ENCODE results near the gene SFMBT2.
A peak's percentile ranks its signal among the peaks of the same experiment; 100 is the strongest.

SFMBT2 gene

GRCh38 chr10:7248585-7249164 lies 162.2 kb downstream of the SFMBT2 start:
- Mint-ChIP-seq H3K4me1 (peaks cover 10 to 17% of the 10 kb centered on the region in 2 donors), H3K27ac (no peak overlapping the region)
- DNase-seq: no peak

GRCh38 chr10:7248148-7248547 lies 162.7 kb downstream of the SFMBT2 start:
- Mint-ChIP-seq H3K9me3 (no peaks in the 10 kb centered on the region), H3K36me3 (peaks cover 38 to 63% of the 10 kb centered on the region in 2 donors), H3K27me3 (no peaks in the 10 kb centered on the region), H3K4me1 (peaks cover 11 to 21% of the 10 kb centered on the region in 2 donors), H3K27ac (no peak overlapping the region), H3K4me3 (no peak overlapping the region)
- no peak for ATAC-seq (replicated peaks)
- no peak for DNase-seq

More at GRCh38 chr10:7248585-7249164, 162.2 kb downstream of the SFMBT2 start:
- ATAC-seq (replicated peaks): no peak
- no peaks in the 10 kb centered on the region for H3K27me3 Mint-ChIP-seq
- no peak overlapping the region for H3K4me3 Mint-ChIP-seq
- H3K36me3 Mint-ChIP-seq: peaks cover 39 to 60% of the 10 kb centered on the region in 2 donors
- no peaks in the 10 kb centered on the region for H3K9me3 Mint-ChIP-seq

GRCh38 chr10:7245505-7245904 lies 165.3 kb downstream of the SFMBT2 start:
- Mint-ChIP-seq H3K27ac (no peak overlapping the region), H3K4me3 (no peak overlapping the region), H3K27me3 (no peaks in the 10 kb centered on the region), H3K36me3 (peaks cover 44 to 70% of the 10 kb centered on the region in 2 donors), H3K4me1 (peaks cover 13 to 28% of the 10 kb centered on the region in 2 donors), H3K9me3 (peaks cover 0 to 2% of the 10 kb centered on the region in 2 donors)
- no peak for DNase-seq
- ATAC-seq (replicated peaks): no peak

GRCh38 chr10:7243873-7244272 lies 167.0 kb downstream of the SFMBT2 start:
- peak overlapping the region; percentile 7 to 23 for H3K4me3 Mint-ChIP-seq
- no peaks in the 10 kb centered on the region for H3K27me3 Mint-ChIP-seq
- peaks cover 51 to 74% of the 10 kb centered on the region in 2 donors for H3K36me3 Mint-ChIP-seq
- DNase-seq (no peak), ATAC-seq (replicated peaks) (peak; percentile 86 to 88)
- peaks cover 22 to 42% of the 10 kb centered on the region in 2 donors for H3K4me1 Mint-ChIP-seq
- H3K27ac Mint-ChIP-seq: peak overlapping the region; percentile 44
- H3K9me3 Mint-ChIP-seq: peaks cover 0 to 2% of the 10 kb centered on the region in 2 donors

- peak overlapping the region; percentile 37 for H3K27ac Mint-ChIP-seq
- H3K4me1 Mint-ChIP-seq: peaks cover 22 to 42% of the 10 kb centered on the region in 2 donors
- peaks cover 48 to 74% of the 10 kb centered on the region in 2 donors for H3K36me3 Mint-ChIP-seq
- H3K4me3 Mint-ChIP-seq: no peak overlapping the region
- H3K9me3 Mint-ChIP-seq: peaks cover 0 to 2% of the 10 kb centered on the region in 2 donors
- DNase-seq (no peak), ATAC-seq (replicated peaks) (no peak)
- no peaks in the 10 kb centered on the region for H3K27me3 Mint-ChIP-seq
Measured at GRCh38 chr10:7243139-7243538, 167.7 kb downstream of the SFMBT2 start.

- peak; percentile 68 to 85 for ATAC-seq (replicated peaks)
- no peak overlapping the region for H3K27ac Mint-ChIP-seq
- no peak overlapping the region for H3K4me3 Mint-ChIP-seq
- peaks cover 27 to 48% of the 10 kb centered on the region in 2 donors for H3K4me1 Mint-ChIP-seq
- H3K9me3 Mint-ChIP-seq: peaks cover 0 to 5% of the 10 kb centered on the region in 2 donors
- H3K27me3 Mint-ChIP-seq: no peaks in the 10 kb centered on the region
- DNase-seq: no peak
- H3K36me3 Mint-ChIP-seq: peaks cover 61 to 82% of the 10 kb centered on the region in 2 donors
Measured at GRCh38 chr10:7239312-7239985, 171.4 kb downstream of the SFMBT2 start.

GRCh38 chr10:7235376-7235775 lies 175.5 kb downstream of the SFMBT2 start:
- peaks cover 60 to 74% of the 10 kb centered on the region in 2 donors for H3K36me3 Mint-ChIP-seq

GRCh38 chr10:7234109-7234508 lies 176.7 kb downstream of the SFMBT2 start:
- Mint-ChIP-seq H3K4me3 (no peak overlapping the region), H3K4me1 (peaks cover 7 to 18% of the 10 kb centered on the region in 2 donors), H3K36me3 (peaks cover 54 to 67% of the 10 kb centered on the region in 2 donors), H3K9me3 (peaks cover 0 to 3% of the 10 kb centered on the region in 2 donors), H3K27ac (peak overlapping the region; percentile 33), H3K27me3 (no peaks in the 10 kb centered on the region)
- ATAC-seq (replicated peaks) (no peak), DNase-seq (no peak)

More at GRCh38 chr10:7235376-7235775, 175.5 kb downstream of the SFMBT2 start:
- H3K9me3 Mint-ChIP-seq: peaks cover 0 to 3% of the 10 kb centered on the region in 2 donors
- no peak overlapping the region for H3K27ac Mint-ChIP-seq
- H3K27me3 Mint-ChIP-seq: no peaks in the 10 kb centered on the region
- H3K4me3 Mint-ChIP-seq: no peak overlapping the region
- peaks cover 15 to 27% of the 10 kb centered on the region in 2 donors for H3K4me1 Mint-ChIP-seq
- ATAC-seq (replicated peaks): no peak
- DNase-seq: no peak

GRCh38 chr10:7233259-7233991 lies 177.4 kb downstream of the SFMBT2 start:
- Mint-ChIP-seq H3K4me3 (no peak overlapping the region), H3K36me3 (peaks cover 55 to 71% of the 10 kb centered on the region in 2 donors), H3K9me3 (peaks cover 0 to 3% of the 10 kb centered on the region in 2 donors), H3K27me3 (no peaks in the 10 kb centered on the region), H3K4me1 (peaks cover 7 to 15% of the 10 kb centered on the region in 2 donors), H3K27ac (no peak overlapping the region)
- ATAC-seq (replicated peaks) (no peak), DNase-seq (no peak)

- DNase-seq: no peak
- peaks cover 59 to 74% of the 10 kb centered on the region in 2 donors for H3K36me3 Mint-ChIP-seq
- no peak overlapping the region for H3K27ac Mint-ChIP-seq
- no peaks in the 10 kb centered on the region for H3K27me3 Mint-ChIP-seq
- no peak overlapping the region for H3K4me3 Mint-ChIP-seq
- peaks cover 0 to 3% of the 10 kb centered on the region in 2 donors for H3K9me3 Mint-ChIP-seq
- peaks cover 3 to 9% of the 10 kb centered on the region in 2 donors for H3K4me1 Mint-ChIP-seq
- no peak for ATAC-seq (replicated peaks)
Measured at GRCh38 chr10:7231509-7232414, 179.1 kb downstream of the SFMBT2 start.

- H3K4me3 Mint-ChIP-seq: no peak overlapping the region
- no peak overlapping the region for H3K27ac Mint-ChIP-seq
- DNase-seq (no peak), ATAC-seq (replicated peaks) (no peak)
- peaks cover 61 to 73% of the 10 kb centered on the region in 2 donors for H3K36me3 Mint-ChIP-seq
- peaks cover 0 to 3% of the 10 kb centered on the region in 2 donors for H3K9me3 Mint-ChIP-seq
- H3K4me1 Mint-ChIP-seq: peaks cover 0 to under 1% of the 10 kb centered on the region in 2 donors
- no peaks in the 10 kb centered on the region for H3K27me3 Mint-ChIP-seq
Measured at GRCh38 chr10:7230951-7231350, 179.9 kb downstream of the SFMBT2 start.

GRCh38 chr10:7230036-7230435 lies 180.8 kb downstream of the SFMBT2 start:
- H3K27ac Mint-ChIP-seq: peak overlapping the region; percentile 82
- H3K27me3 Mint-ChIP-seq: no peaks in the 10 kb centered on the region
- ATAC-seq (replicated peaks) (no peak), DNase-seq (no peak)
- H3K36me3 Mint-ChIP-seq: peaks cover 60 to 75% of the 10 kb centered on the region in 2 donors
- H3K9me3 Mint-ChIP-seq: peaks cover 4 to 5% of the 10 kb centered on the region in 2 donors
- no peaks in the 10 kb centered on the region for H3K4me1 Mint-ChIP-seq
- no peak overlapping the region for H3K4me3 Mint-ChIP-seq

- ATAC-seq (replicated peaks) (no peak), DNase-seq (no peak)
- H3K4me1 Mint-ChIP-seq: no peaks in the 10 kb centered on the region
- peaks cover 65 to 77% of the 10 kb centered on the region in 2 donors for H3K36me3 Mint-ChIP-seq
- H3K27ac Mint-ChIP-seq: no peak overlapping the region
- H3K9me3 Mint-ChIP-seq: peaks cover 9 to 10% of the 10 kb centered on the region in 2 donors
- no peak overlapping the region for H3K4me3 Mint-ChIP-seq
- H3K27me3 Mint-ChIP-seq: no peaks in the 10 kb centered on the region
Measured at GRCh38 chr10:7225133-7225532, 185.7 kb downstream of the SFMBT2 start.

All from stimulated activated naive B cell treated with anti-CD40 and anti-IgM and Interleukin-4, amounts not matched to agents 10 μg/mL and 1 μg/mL and 100 μg/mL, for 72 hours (primary cell).